HEK293 (cell line): ENCODE measurements around the gene CASS4.

Experiments used
- CTCF ChIA-PET: fragments of 350-600 bp; formaldehyde crosslinking; extraction: SDS; loops from one replicate; lab custom pipeline; 2021; ENCODE audit warnings: antibody characterized with exemption; lab: Yijun Ruan, JAX
- POLR2A ChIA-PET: fragments of 300-600 bp; formaldehyde crosslinking; extraction: SDS; loops from one replicate; lab custom pipeline; 2020; ENCODE audit warnings: antibody characterized with exemption, inconsistent platforms; lab: Yijun Ruan, JAX
- H3K27ac ChIP-seq: fragments of 200-500 bp; sonication (Bioruptor generic); 2 replicates; pipeline ENCODE4 v1.5.1; 2014; ENCODE audit warnings: low read depth, low read length, control low read depth, inconsistent platforms; ENCODE audit errors: extremely low read depth
- H3K36me3 ChIP-seq, 2 experiments: fragments of 200-500 bp in 1 of 2; sonication (Bioruptor generic) in 1 of 2; 1 replicate in 1 of 2; 2 replicates in 1 of 2; pipeline ENCODE4 v1.5.1; 2014 to 2017; ENCODE audit warnings: inconsistent platforms in 2 of 2, low read length in 2 of 2; ENCODE audit not compliant: control insufficient read depth in 2 of 2, insufficient read depth in 1 of 2
- H3K4me1 ChIP-seq: fragments of 200-500 bp; sonication (Bioruptor generic); 2 replicates; pipeline ENCODE4 v1.5.1; 2014; ENCODE audit warnings: mild to moderate bottlenecking, low read length, inconsistent platforms; ENCODE audit not compliant: control insufficient read depth, insufficient read depth
- H3K4me3 ChIP-seq: 2 replicates; pipeline ENCODE4 v1.5.1; 2011; ENCODE audit warnings: low read depth, mild to moderate bottlenecking, control low read depth, low read length, moderate library complexity
- H3K9me3 ChIP-seq: fragments of 200-500 bp; sonication (Bioruptor generic); 2 replicates; pipeline ENCODE4 v1.5.1; 2014; ENCODE audit warnings: low read depth, low read length, inconsistent platforms; ENCODE audit not compliant: control insufficient read depth, insufficient read depth
- EGR2 ChIP-seq: fragments of 450-650 bp; formaldehyde crosslinking; IDR thresholded peaks from 2 replicates; pipeline ENCODE4 v1.5.1; 2016; ENCODE audit warnings: low read depth, missing biosample characterization, missing genetic modification characterization
- HOXC10 ChIP-seq: sonication (generic); formaldehyde crosslinking; IDR thresholded peaks from 2 replicates; pipeline ENCODE4 v1.8.1; 2023; ENCODE audit warnings: mild to moderate bottlenecking, missing genetic modification reagents
- KLF8 ChIP-seq: fragments of 450-650 bp; formaldehyde crosslinking; IDR thresholded peaks from 2 replicates; pipeline ENCODE4 v1.5.1; 2016; ENCODE audit warnings: missing biosample characterization, missing genetic modification characterization
- MEIS1 ChIP-seq: sonication (generic); formaldehyde crosslinking; IDR thresholded peaks from 2 replicates; pipeline ENCODE4 v1.8.1; 2022; ENCODE audit warnings: missing genetic modification reagents, mild to moderate bottlenecking, borderline replicate concordance
- OVOL3 ChIP-seq: fragments of 450-650 bp; formaldehyde crosslinking; IDR thresholded peaks from 2 replicates; pipeline ENCODE4 v1.5.1; 2016; ENCODE audit warnings: missing biosample characterization, missing genetic modification characterization
- REPIN1 ChIP-seq: fragments of 450-650 bp; formaldehyde crosslinking; IDR thresholded peaks from 2 replicates; pipeline ENCODE4 v1.5.1; 2017; ENCODE audit warnings: missing biosample characterization, missing genetic modification characterization, low read depth
- REST ChIP-seq: fragments of 450-650 bp; formaldehyde crosslinking; IDR thresholded peaks from 2 replicates; pipeline ENCODE4 v1.5.1; 2016; ENCODE audit warnings: missing biosample characterization, missing genetic modification characterization
- YY1 ChIP-seq: fragments of 450-650 bp; formaldehyde crosslinking; IDR thresholded peaks from 2 replicates; pipeline ENCODE4 v1.5.1; 2018; ENCODE audit warnings: missing biosample characterization, missing genetic modification characterization
- YY2 ChIP-seq: fragments of 450-650 bp; formaldehyde crosslinking; IDR thresholded peaks from 2 replicates; pipeline ENCODE4 v1.5.1; 2016; ENCODE audit warnings: missing biosample characterization, missing genetic modification characterization
- ZBTB17 ChIP-seq: fragments of 450-650 bp; formaldehyde crosslinking; IDR thresholded peaks from 2 replicates; pipeline ENCODE4 v1.5.1; 2016; ENCODE audit warnings: missing biosample characterization, missing genetic modification characterization
- ZFHX2 ChIP-seq: fragments of 450-650 bp; formaldehyde crosslinking; conservative IDR thresholded peaks from 2 replicates; pipeline ENCODE4 v1.5.1; 2016; ENCODE audit warnings: missing biosample characterization, missing genetic modification characterization
- ZNF121 ChIP-seq: fragments of 450-650 bp; formaldehyde crosslinking; IDR thresholded peaks from 2 replicates; pipeline ENCODE4 v1.5.1; 2016; ENCODE audit warnings: missing biosample characterization, missing genetic modification characterization
- ZNF133 ChIP-seq: fragments of 450-650 bp; formaldehyde crosslinking; IDR thresholded peaks from 2 replicates; pipeline ENCODE4 v1.5.1; 2016; ENCODE audit warnings: missing biosample characterization, missing genetic modification characterization
- ZNF140 ChIP-seq: fragments of 450-650 bp; formaldehyde crosslinking; IDR thresholded peaks from 2 replicates; pipeline ENCODE4 v1.5.1; 2016; ENCODE audit warnings: missing biosample characterization, missing genetic modification characterization
- ZNF169 ChIP-seq: fragments of 450-650 bp; formaldehyde crosslinking; IDR thresholded peaks from 2 replicates; pipeline ENCODE4 v1.5.1; 2016; ENCODE audit warnings: missing biosample characterization, missing genetic modification characterization
- ZNF174 ChIP-seq: fragments of 450-650 bp; formaldehyde crosslinking; IDR thresholded peaks from 2 replicates; pipeline ENCODE4 v1.5.0; 2017; ENCODE audit warnings: missing biosample characterization, mild to moderate bottlenecking, missing genetic modification characterization
- ZNF239 ChIP-seq: fragments of 450-650 bp; formaldehyde crosslinking; IDR thresholded peaks from 2 replicates; pipeline ENCODE4 v1.5.1; 2016; ENCODE audit warnings: missing biosample characterization, missing genetic modification characterization
- ZNF280C ChIP-seq: fragments of 450-650 bp; formaldehyde crosslinking; IDR thresholded peaks from 2 replicates; pipeline ENCODE4 v1.5.1; 2016; ENCODE audit warnings: missing biosample characterization, missing genetic modification characterization
- ZNF416 ChIP-seq: fragments of 450-650 bp; formaldehyde crosslinking; IDR thresholded peaks from 2 replicates; pipeline ENCODE4 v1.5.1; 2016; ENCODE audit warnings: missing biosample characterization, missing genetic modification characterization
- ZNF473 ChIP-seq: fragments of 450-650 bp; formaldehyde crosslinking; IDR thresholded peaks from 2 replicates; pipeline ENCODE4 v1.5.1; 2017; ENCODE audit warnings: missing biosample characterization, missing genetic modification characterization
- ZNF514 ChIP-seq: fragments of 450-650 bp; formaldehyde crosslinking; IDR thresholded peaks from 2 replicates; pipeline ENCODE4 v1.5.1; 2016; ENCODE audit warnings: missing biosample characterization, missing genetic modification characterization
- ZNF530 ChIP-seq: fragments of 450-650 bp; formaldehyde crosslinking; IDR thresholded peaks from 2 replicates; pipeline ENCODE4 v1.5.1; 2016; ENCODE audit warnings: low read depth, missing biosample characterization, missing genetic modification characterization
- ZNF561 ChIP-seq: fragments of 450-650 bp; IDR thresholded peaks from 2 replicates; pipeline ENCODE4 v1.5.1; 2018; ENCODE audit warnings: missing biosample characterization, missing genetic modification characterization, borderline replicate concordance
- ZNF610 ChIP-seq: fragments of 450-650 bp; formaldehyde crosslinking; IDR thresholded peaks from 2 replicates; pipeline ENCODE4 v1.5.1; 2016; ENCODE audit warnings: missing biosample characterization, missing genetic modification characterization, borderline replicate concordance
- ZNF621 ChIP-seq: fragments of 450-650 bp; formaldehyde crosslinking; IDR thresholded peaks from 2 replicates; pipeline ENCODE4 v1.5.1; 2017; ENCODE audit warnings: missing biosample characterization, missing genetic modification characterization
- ZNF626 ChIP-seq: fragments of 450-650 bp; sonication (Bioruptor Pico); formaldehyde crosslinking; IDR thresholded peaks from 2 replicates; pipeline ENCODE4 v1.5.1; 2018; ENCODE audit warnings: missing biosample characterization, missing genetic modification characterization, inconsistent platforms
- ZNF830 ChIP-seq: fragments of 450-650 bp; IDR thresholded peaks from 2 replicates; pipeline ENCODE4 v1.5.0; 2018; ENCODE audit warnings: missing biosample characterization, missing genetic modification characterization, low read depth, mild to moderate bottlenecking, moderate library complexity
- ZSCAN4 ChIP-seq: fragments of 450-650 bp; formaldehyde crosslinking; IDR thresholded peaks from 2 replicates; pipeline ENCODE4 v1.5.1; 2017; ENCODE audit warnings: missing biosample characterization, missing genetic modification characterization

The CASS4 gene

GRCh38 chr20:56428881-56429280 lies 16.8 kb downstream of the CASS4 start:
- H3K9me3 ChIP-seq = no peaks in the 10 kb centered on the region
- ChIA-PET CTCF (no interaction called here), POLR2A (no interaction called here)
- H3K4me1 ChIP-seq = no peaks in the 10 kb centered on the region
- H3K27ac ChIP-seq = no peak overlapping the region
- TF ChIP-seq ZNF133 (tag by site-specific recombination) = no peak
- TF ChIP-seq KLF8 (tag by site-specific recombination) = no peak
- no peak for TF ChIP-seq REPIN1 (tag by site-specific recombination)
- TF ChIP-seq REST (tag by site-specific recombination) = no peak
- no peak for TF ChIP-seq ZNF830 (tag by site-specific recombination)
- TF ChIP-seq ZNF610 (tag by site-specific recombination) = no peak
- no peak for TF ChIP-seq ZNF473 (tag by site-specific recombination)
- no peak for TF ChIP-seq ZNF140 (tag by site-specific recombination)
- TF ChIP-seq ZNF239 (tag by site-specific recombination) = no peak
- TF ChIP-seq ZNF561 (tag by site-specific recombination) = no peak
- H3K4me3 ChIP-seq = no peak overlapping the region
- no peaks in the 10 kb centered on the region for H3K36me3 ChIP-seq

GRCh38 chr20:56429502-56429901 lies 17.4 kb downstream of the CASS4 start:
- no peaks in the 10 kb centered on the region for H3K9me3 ChIP-seq
- ChIA-PET CTCF (interaction anchor here (0.7 kb wide), 1 partner anchor 469 kb away, joined by 4 read pairs; no protein-coding TSS in a partner anchor), POLR2A (no interaction called here)
- peak; percentile 95 for TF ChIP-seq ZFHX2 (tag by site-specific recombination)
- no peak for TF ChIP-seq ZNF280C (tag by site-specific recombination)
- TF ChIP-seq EGR2 = peak; percentile 97
- TF ChIP-seq HOXC10 (CRISPR knock-in tag) = no peak
- no peak for TF ChIP-seq ZNF530 (tag by site-specific recombination)
- TF ChIP-seq, all 188 proteins: peak for 2
- Histone ChIP-seq H3K4me3 (no peak overlapping the region), H3K4me1 (no peaks in the 10 kb centered on the region), H3K27ac (no peak overlapping the region), H3K36me3 (no peaks in the 10 kb centered on the region)

- ChIA-PET CTCF (interaction anchor here (0.7 kb wide), 1 partner anchor 468 kb away, joined by 4 read pairs; no protein-coding TSS in a partner anchor), POLR2A (no interaction called here)
- Histone ChIP-seq H3K36me3 (no peaks in the 10 kb centered on the region), H3K4me3 (no peak overlapping the region), H3K27ac (no peak overlapping the region), H3K4me1 (no peaks in the 10 kb centered on the region), H3K9me3 (no peaks in the 10 kb centered on the region)
- TF ChIP-seq ZNF416 (tag by site-specific recombination) (no peak), MEIS1 (CRISPR knock-in tag) (no peak), ZNF121 (tag by site-specific recombination) (no peak), ZNF514 (tag by site-specific recombination) (no peak), ZNF621 (tag by site-specific recombination) (no peak), ZBTB17 (tag by site-specific recombination) (no peak), ZNF239 (tag by site-specific recombination) (no peak), ZNF626 (tag by site-specific recombination) (no peak), ZNF174 (tag by site-specific recombination) (no peak), YY2 (no peak), YY1 (tag by site-specific recombination) (no peak), OVOL3 (no peak), ZNF169 (tag by site-specific recombination) (no peak), ZNF140 (tag by site-specific recombination) (no peak), ZSCAN4 (no peak)
Measured at GRCh38 chr20:56429941-56430340, 17.9 kb downstream of the CASS4 start.
